CD14-positive monocyte (primary cell): Measurements from ENCODE around the gene PCTP. TPM values are rescaled to one million over a fixed set of nuclear protein-coding genes. Genes with fewer than 3 reads are reported as not detected.

ENCODE experiments used
- DNase-seq, 3 donors: peaks; one replicate each; pipeline ENCODE4 v3.0.0-alpha.2; 2011 to 2022
- H2AFZ ChIP-seq: 2 replicates; pipeline ENCODE4 v1.6.0; 2012; ENCODE audit warnings: mild to moderate bottlenecking, low read depth, low read length, inconsistent platforms; ENCODE audit not compliant: insufficient read depth, poor library complexity, severe bottlenecking
- H3K27ac ChIP-seq, 2 donors: 1 replicate in 1 of 2; 2 replicates in 1 of 2; pipeline ENCODE4 v1.5.1; 2012 to 2013; ENCODE audit warnings: low read length in 2 of 2, control low read depth in 1 of 2, inconsistent platforms in 1 of 2, low read depth in 1 of 2, mild to moderate bottlenecking in 1 of 2
- H3K27me3 ChIP-seq, 2 donors: one replicate each; pipeline versions ENCODE4 v1.6.0 to v1.6.1; 2011 to 2013; ENCODE audit warnings: low read length in 2 of 2; ENCODE audit not compliant: control insufficient read depth in 2 of 2, insufficient read depth in 2 of 2
- H3K36me3 ChIP-seq, 2 donors: replicated peaks in 1 of 2; 1 replicate in 1 of 2; 2 replicates in 1 of 2; pipeline versions ENCODE4 v1.5.1 to v1.6.1; 2012 to 2013; ENCODE audit warnings: low read length in 2 of 2, control low read depth in 1 of 2, inconsistent platforms in 1 of 2, mild to moderate bottlenecking in 1 of 2; ENCODE audit not compliant: insufficient read depth in 2 of 2, control insufficient read depth in 1 of 2
- H3K4me1 ChIP-seq, 2 donors: 1 replicate in 1 of 2; 2 replicates in 1 of 2; pipeline versions ENCODE4 v1.5.1 to v1.6.1; 2012 to 2013; ENCODE audit warnings: low read length in 2 of 2, control low read depth in 1 of 2, inconsistent platforms in 1 of 2, mild to moderate bottlenecking in 1 of 2, moderate library complexity in 1 of 2; ENCODE audit not compliant: insufficient read depth in 2 of 2, control insufficient read depth in 1 of 2
- H3K4me2 ChIP-seq: replicated peaks from 2 replicates; pipeline ENCODE3; 2012; ENCODE audit warnings: low read length, moderate library complexity, mild to moderate bottlenecking; ENCODE audit not compliant: poor library complexity, severe bottlenecking; ENCODE audit errors: extremely low read depth
- H3K4me3 ChIP-seq, 3 experiments: fragments of 200-600 bp in 1 of 3; sonication (generic) in 1 of 3; replicated peaks in 1 of 3; 1 replicate in 2 of 3; 2 replicates in 1 of 3; pipeline ENCODE4 v1.5.1; 2011 to 2013; ENCODE audit warnings: low read length in 3 of 3, mild to moderate bottlenecking in 3 of 3, control low read depth in 2 of 3, low read depth in 2 of 3, inconsistent platforms in 1 of 3, moderate library complexity in 1 of 3
- H3K79me2 ChIP-seq: 2 replicates; pipeline ENCODE4 v1.6.0; 2012; ENCODE audit warnings: mild to moderate bottlenecking, control low read depth, inconsistent platforms, low read length, moderate library complexity; ENCODE audit not compliant: insufficient read depth
- H3K9ac ChIP-seq: 2 replicates; pipeline ENCODE4 v1.6.0; 2017; ENCODE audit warnings: low read length, mild to moderate bottlenecking; ENCODE audit not compliant: insufficient read depth, poor library complexity, severe bottlenecking
- H3K9me3 ChIP-seq, 2 donors: replicated peaks in 1 of 2; 1 replicate in 1 of 2; 2 replicates in 1 of 2; pipeline versions ENCODE4 v1.5.1 to v1.6.1; 2012 to 2013; ENCODE audit warnings: low read length in 2 of 2, control low read depth in 1 of 2; ENCODE audit not compliant: control insufficient read depth in 1 of 2, insufficient read depth in 1 of 2
- H4K20me1 ChIP-seq: 2 replicates; pipeline ENCODE4 v1.6.0; 2012; ENCODE audit warnings: mild to moderate bottlenecking, low read length, control low read depth, moderate library complexity; ENCODE audit not compliant: insufficient read depth
- H3K27ac Mint-ChIP-seq, 7 donors: one replicate each; pipeline ENCODE4 v1.8.0; 2020; ENCODE audit warnings: mild to moderate bottlenecking in 7 of 7, mixed read lengths in 7 of 7, moderate library complexity in 6 of 7, inconsistent platforms in 2 of 7
- H3K27me3 Mint-ChIP-seq, 3 donors: one replicate each; pipeline ENCODE4 v1.8.0; 2021 to 2022; ENCODE audit warnings: low read depth in 3 of 3, mild to moderate bottlenecking in 3 of 3, mixed read lengths in 3 of 3, moderate library complexity in 3 of 3, inconsistent platforms in 1 of 3
- H3K36me3 Mint-ChIP-seq, 2 donors: one replicate each; pipeline ENCODE4 v1.8.0; 2020; ENCODE audit warnings: mixed read lengths in 2 of 2, inconsistent platforms in 1 of 2, mild to moderate bottlenecking in 1 of 2
- H3K4me1 Mint-ChIP-seq: one replicate; pipeline ENCODE4 v1.8.0; 2020; ENCODE audit warnings: mild to moderate bottlenecking, mixed read lengths
- H3K4me3 Mint-ChIP-seq, 2 donors: one replicate each; pipeline ENCODE4 v1.8.0; 2020; ENCODE audit warnings: mild to moderate bottlenecking in 2 of 2, mixed read lengths in 2 of 2, moderate library complexity in 1 of 2
- H3K9me3 Mint-ChIP-seq, 7 donors: one replicate each; pipeline ENCODE4 v1.8.0; 2020 to 2022; ENCODE audit warnings: mixed read lengths in 7 of 7, mild to moderate bottlenecking in 6 of 7, moderate library complexity in 6 of 7, inconsistent platforms in 2 of 7
- WGBS: methylation state at CpG from one replicate; pipeline ENCODE4 v1.1.5; 2013; ENCODE audit warnings: missing lambda C conversion rate; ENCODE audit not compliant: insufficient coverage; 5-methylcytosine and 5-hydroxymethylcytosine counted together
- intact Hi-C, 2 donors: fragments of 100-400 bp; cut with micrococcal nuclease; formaldehyde crosslinking; loops; one replicate each; pipeline versions ENCODE4 v1.15.0 to v1.15.1; 2023
- polyA plus RNA-seq, 3 donors: library from polyadenylated mRNA; depleted of rRNA in 1 of 3; unstranded in 2 of 3; stranded (reverse) in 1 of 3; fragments of 300-500 nt in 2 of 3; fragments of >200 nt in 1 of 3; fragmentation: Illumina TruSeq in 2 of 3; gene quantifications; 1 replicate in 2 of 3; 2 replicates in 1 of 3; pipeline ENCODE4 v1.2.3, GENCODE V29; 2012 to 2021
- TF ChIP-seq, protein P1 (sequence below): fragments of 200-600 bp; IDR thresholded peaks from one replicate; pipeline ENCODE4 v1.8.0; 2022; ENCODE audit warnings: antibody characterized with exemption, mild to moderate bottlenecking

PCTP gene
- polyA plus RNA-seq, 3 donors = 16.5 to 54.2 (median 35.4) TPM

DNA sequence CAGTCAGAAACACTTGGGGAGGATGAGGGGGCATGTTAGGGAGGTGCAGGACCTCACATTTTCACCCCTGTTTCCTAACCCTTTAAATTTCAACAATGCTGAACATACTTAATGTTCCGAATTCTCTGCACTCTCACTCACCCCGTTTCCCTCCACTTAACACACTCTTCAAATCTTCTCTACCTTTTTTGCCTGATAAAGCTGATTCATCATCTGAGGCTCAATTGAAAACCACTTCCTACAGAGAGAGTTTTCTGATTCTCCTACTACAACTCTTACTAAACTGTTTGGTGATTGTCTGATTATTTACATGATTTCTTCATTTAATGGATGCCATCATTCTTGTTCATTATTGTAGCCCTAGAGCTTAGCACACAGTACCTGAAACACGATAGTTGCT is 42.4 kb downstream of the PCTP start:
- Histone ChIP-seq H3K4me3 (no peak overlapping the region), H3K27me3 (no peaks in the 10 kb centered on the region), H2AFZ (no peak overlapping the region), H4K20me1 (no peaks in the 10 kb centered on the region), H3K9ac (no peak overlapping the region), H3K79me2 (no peaks in the 10 kb centered on the region), H3K9me3 (no peaks in the 10 kb centered on the region), H3K4me2 (no peak overlapping the region), H3K27ac (no peak overlapping the region), H3K4me1 (no peaks in the 10 kb centered on the region), H3K36me3 (no peaks in the 10 kb centered on the region)
- intact Hi-C loops = no loop called here
- H3K36me3 Mint-ChIP-seq = no peaks in the 10 kb centered on the region
- peaks cover 0 to 5% (median 0%) of the 10 kb centered on the region in 7 donors for H3K9me3 Mint-ChIP-seq
- no peaks in the 10 kb centered on the region for H3K4me1 Mint-ChIP-seq
- TF ChIP-seq, protein P1, sequence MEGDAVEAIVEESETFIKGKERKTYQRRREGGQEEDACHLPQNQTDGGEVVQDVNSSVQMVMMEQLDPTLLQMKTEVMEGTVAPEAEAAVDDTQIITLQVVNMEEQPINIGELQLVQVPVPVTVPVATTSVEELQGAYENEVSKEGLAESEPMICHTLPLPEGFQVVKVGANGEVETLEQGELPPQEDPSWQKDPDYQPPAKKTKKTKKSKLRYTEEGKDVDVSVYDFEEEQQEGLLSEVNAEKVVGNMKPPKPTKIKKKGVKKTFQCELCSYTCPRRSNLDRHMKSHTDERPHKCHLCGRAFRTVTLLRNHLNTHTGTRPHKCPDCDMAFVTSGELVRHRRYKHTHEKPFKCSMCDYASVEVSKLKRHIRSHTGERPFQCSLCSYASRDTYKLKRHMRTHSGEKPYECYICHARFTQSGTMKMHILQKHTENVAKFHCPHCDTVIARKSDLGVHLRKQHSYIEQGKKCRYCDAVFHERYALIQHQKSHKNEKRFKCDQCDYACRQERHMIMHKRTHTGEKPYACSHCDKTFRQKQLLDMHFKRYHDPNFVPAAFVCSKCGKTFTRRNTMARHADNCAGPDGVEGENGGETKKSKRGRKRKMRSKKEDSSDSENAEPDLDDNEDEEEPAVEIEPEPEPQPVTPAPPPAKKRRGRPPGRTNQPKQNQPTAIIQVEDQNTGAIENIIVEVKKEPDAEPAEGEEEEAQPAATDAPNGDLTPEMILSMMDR = no peak
- H3K27ac Mint-ChIP-seq = no peak overlapping the region
- no CpG with 5 or more reads among the region's 3 CpGs for WGBS
- no peak for DNase-seq
- no peak overlapping the region for H3K4me3 Mint-ChIP-seq
- H3K27me3 Mint-ChIP-seq = peaks cover 0 to 2% (median 1%) of the 10 kb centered on the region in 3 donors

DNA sequence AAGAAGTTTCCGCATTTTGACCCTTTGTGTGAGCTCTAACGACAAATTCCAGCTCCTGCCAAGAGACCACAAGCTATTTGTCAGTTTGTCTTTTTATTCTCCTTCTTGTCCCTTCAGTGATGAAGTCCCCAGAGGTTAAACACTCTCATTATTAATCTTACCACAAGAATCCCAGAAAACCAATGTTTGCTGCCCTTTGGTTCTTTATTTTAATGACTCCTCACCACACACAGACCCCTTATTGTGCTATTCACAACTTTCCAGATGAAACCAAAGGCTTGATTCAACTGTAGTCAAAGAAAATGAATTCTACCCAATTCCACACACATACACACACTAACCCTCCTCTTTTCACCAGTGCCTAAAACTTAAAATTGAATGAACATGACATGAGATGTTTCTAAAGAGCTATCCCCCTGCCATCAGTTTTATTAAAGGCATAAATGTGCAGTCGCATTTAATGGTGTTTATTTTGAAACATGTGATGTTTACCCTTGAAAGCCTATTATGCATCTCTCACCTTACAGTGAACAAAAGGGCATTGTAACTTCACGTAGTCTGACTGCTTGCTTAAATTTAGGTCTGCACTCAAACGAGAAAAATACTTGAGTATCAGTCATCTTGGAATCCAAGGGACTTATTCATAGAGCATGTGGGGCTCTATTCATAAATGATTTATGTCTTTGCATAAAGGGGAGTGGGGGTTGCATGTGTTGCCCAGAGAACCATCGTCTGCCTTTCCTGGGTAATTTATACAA is 44.1 kb downstream of the PCTP start:
- Histone ChIP-seq H3K36me3 (no peaks in the 10 kb centered on the region), H3K27me3 (no peaks in the 10 kb centered on the region), H3K79me2 (no peaks in the 10 kb centered on the region), H3K27ac (no peak overlapping the region), H4K20me1 (no peaks in the 10 kb centered on the region), H3K4me3 (no peak overlapping the region), H3K4me2 (no peak overlapping the region), H3K9me3 (no peaks in the 10 kb centered on the region), H3K9ac (no peak overlapping the region), H2AFZ (no peak overlapping the region), H3K4me1 (no peaks in the 10 kb centered on the region)
- intact Hi-C loops = no loop called here
- Mint-ChIP-seq H3K27ac (no peak overlapping the region), H3K36me3 (no peaks in the 10 kb centered on the region), H3K4me1 (no peaks in the 10 kb centered on the region), H3K4me3 (no peak overlapping the region), H3K9me3 (peaks cover 2 to 5% (median 4%) of the 10 kb centered on the region in 7 donors), H3K27me3 (peaks cover 0 to 2% (median 1%) of the 10 kb centered on the region in 3 donors)
- TF ChIP-seq, protein P1 = no peak
- no peak for DNase-seq
- 100% methylated on average over 2 of the region's 6 CpGs for WGBS
